IMR-90 (cell line): ENCODE data around the gene ID2. TPM values are rescaled to one million over a fixed set of nuclear protein-coding genes. Genes with fewer than 3 reads are reported as not detected.

Experiments
- ATAC-seq: fragments of 200-7000 bp; cut with Tn5 transposase; 2 replicates; pipeline ENCODE4 v1.9.1; 2020; ENCODE audit warnings: low read depth, mild to moderate bottlenecking, moderate library complexity
- BruUV-seq: library from RNA; stranded (reverse); fragments of 400-500 nt; replicated peaks from 2 replicates; lab custom pipeline; 2021; lab: Mats Ljungman, UMichigan
- CTCF ChIA-PET: fragments of 300-600 bp; formaldehyde crosslinking; extraction: SDS; loops from one replicate; lab custom pipeline; 2021; ENCODE audit warnings: antibody characterized with exemption; lab: Yijun Ruan, JAX
- POLR2A ChIA-PET: fragments of 300-600 bp; sonication (Branson Sonifier 250); formaldehyde crosslinking; loops from one replicate; lab custom pipeline; 2022; ENCODE audit warnings: antibody characterized with exemption; ENCODE audit not compliant: unreplicated experiment; lab: Charles Lee
- DNase-seq: peaks from one replicate; pipeline ENCODE4 v3.0.0; 2013
- H2AFZ ChIP-seq: replicated peaks from 2 replicates; pipeline ENCODE3; 2013; ENCODE audit warnings: low read length, mild to moderate bottlenecking; ENCODE audit not compliant: poor library complexity
- H2AK5ac ChIP-seq: 2 replicates; pipeline ENCODE4 v1.6.1; 2013; ENCODE audit warnings: low read depth, low read length, inconsistent platforms
- H2AK9ac ChIP-seq: replicated peaks from 2 replicates; pipeline ENCODE3; 2013; ENCODE audit warnings: mild to moderate bottlenecking, low read depth, low read length, moderate library complexity; ENCODE audit not compliant: poor library complexity
- H2BK120ac ChIP-seq: 2 replicates; pipeline ENCODE4 v1.6.1; 2013; ENCODE audit warnings: low read depth, low read length, inconsistent platforms
- H2BK15ac ChIP-seq: 3 replicates; pipeline ENCODE4 v1.6.1; 2013; ENCODE audit warnings: low read depth, low read length, inconsistent platforms
- H2BK20ac ChIP-seq: 2 replicates; pipeline ENCODE4 v1.6.1; 2013; ENCODE audit warnings: low read depth, mild to moderate bottlenecking, inconsistent platforms, low read length, moderate library complexity
- H2BK5ac ChIP-seq: 2 replicates; pipeline ENCODE4 v1.6.1; 2013; ENCODE audit warnings: mild to moderate bottlenecking, low read depth, low read length, inconsistent platforms; ENCODE audit not compliant: poor library complexity, severe bottlenecking
- H3K14ac ChIP-seq: replicated peaks from 2 replicates; pipeline ENCODE4 v1.6.1; 2013; ENCODE audit warnings: low read depth, low read length, inconsistent platforms
- H3K18ac ChIP-seq: 2 replicates; pipeline ENCODE4 v1.6.1; 2013; ENCODE audit warnings: low read depth, low read length, control low read depth
- H3K23ac ChIP-seq: 2 replicates; pipeline ENCODE4 v1.6.1; 2013; ENCODE audit warnings: low read depth, low read length, inconsistent platforms
- H3K27ac ChIP-seq: 2 replicates; pipeline ENCODE4 v1.5.1; 2013; ENCODE audit warnings: mild to moderate bottlenecking, control low read depth, low read length; ENCODE audit not compliant: insufficient read depth
- H3K27me3 ChIP-seq: 2 replicates; pipeline ENCODE4 v1.6.1; 2013; ENCODE audit warnings: low read length; ENCODE audit not compliant: control insufficient read depth, insufficient read depth
- H3K36me3 ChIP-seq: 2 replicates; pipeline ENCODE4 v1.6.1; 2013; ENCODE audit warnings: low read length, mixed read lengths; ENCODE audit not compliant: control insufficient read depth, insufficient read depth
- H3K4ac ChIP-seq: 2 replicates; pipeline ENCODE4 v1.6.1; 2013; ENCODE audit warnings: low read depth, low read length, inconsistent platforms
- H3K4me1 ChIP-seq: 2 replicates; pipeline ENCODE4 v1.6.1; 2013; ENCODE audit warnings: low read length, mixed read lengths; ENCODE audit not compliant: control insufficient read depth, insufficient read depth
- H3K4me2 ChIP-seq: 2 replicates; pipeline ENCODE4 v1.6.1; 2013; ENCODE audit warnings: low read depth, mild to moderate bottlenecking, control low read depth, low read length, moderate library complexity
- H3K4me3 ChIP-seq: 2 replicates; pipeline ENCODE4 v1.5.1; 2013; ENCODE audit warnings: low read depth, mild to moderate bottlenecking, control low read depth, low read length, moderate library complexity; ENCODE audit not compliant: insufficient read depth
- H3K56ac ChIP-seq: 2 replicates; pipeline ENCODE4 v1.6.1; 2013; ENCODE audit warnings: low read length, inconsistent platforms; ENCODE audit not compliant: insufficient read depth; ENCODE audit errors: extremely low read depth
- H3K79me1 ChIP-seq, 2 experiments: 2 replicates each; pipeline ENCODE4 v1.6.1; 2013; ENCODE audit warnings: low read length in 2 of 2, inconsistent platforms in 1 of 2, low read depth in 1 of 2
- H3K9ac ChIP-seq: 2 replicates; pipeline ENCODE4 v1.6.1; 2013; ENCODE audit warnings: low read depth, low read length, control low read depth
- H3K9me1 ChIP-seq: 2 replicates; pipeline ENCODE4 v1.6.1; 2013; ENCODE audit warnings: low read length, inconsistent platforms; ENCODE audit not compliant: insufficient read depth
- H3K9me3 ChIP-seq: 2 replicates; pipeline ENCODE4 v1.6.1; 2013; ENCODE audit warnings: low read length; ENCODE audit not compliant: control insufficient read depth, insufficient read depth
- H4K20me1 ChIP-seq: 2 replicates; pipeline ENCODE4 v1.6.1; 2013; ENCODE audit warnings: low read length, inconsistent platforms; ENCODE audit not compliant: insufficient read depth
- H4K5ac ChIP-seq: 2 replicates; pipeline ENCODE4 v1.6.1; 2013; ENCODE audit warnings: mild to moderate bottlenecking, low read depth, low read length, control low read depth
- H4K8ac ChIP-seq, 2 experiments: 2 replicates each; pipeline ENCODE4 v1.6.1; 2013; ENCODE audit warnings: low read depth in 2 of 2, low read length in 2 of 2, control low read depth in 1 of 2, inconsistent platforms in 1 of 2
- H4K91ac ChIP-seq: 2 replicates; pipeline ENCODE4 v1.6.1; 2013; ENCODE audit warnings: low read depth, low read length, inconsistent platforms; ENCODE audit not compliant: insufficient read depth
- BHLHE40 ChIP-seq: fragments of 150-350 bp; IDR thresholded peaks from 2 replicates; pipeline ENCODE4 v1.6.1; 2016; ENCODE audit warnings: mild to moderate bottlenecking, low read depth, low read length
- CHD1 ChIP-seq: IDR thresholded peaks from 2 replicates; pipeline ENCODE4 v1.6.1; 2012; ENCODE audit warnings: low read depth, low read length, improper control_type of control experiment
- MAZ ChIP-seq: IDR thresholded peaks from 2 replicates; pipeline ENCODE4 v1.6.1; 2012; ENCODE audit warnings: low read depth, mild to moderate bottlenecking, low read length, improper control_type of control experiment, moderate library complexity, borderline replicate concordance
- RCOR1 ChIP-seq: IDR thresholded peaks from 2 replicates; pipeline ENCODE4 v1.6.1; 2012; ENCODE audit warnings: mild to moderate bottlenecking, low read length, improper control_type of control experiment; ENCODE audit not compliant: insufficient replicate concordance
- RFX5 ChIP-seq: IDR thresholded peaks from 2 replicates; pipeline ENCODE4 v1.8.0; 2012; ENCODE audit warnings: low read depth, mild to moderate bottlenecking, low read length, moderate library complexity
- SMC3 ChIP-seq: fragments of 150-350 bp; IDR thresholded peaks from 2 replicates; pipeline ENCODE4 v1.6.1; 2016; ENCODE audit warnings: low read depth, mild to moderate bottlenecking, antibody characterized with exemption, low read length, moderate library complexity
- WGBS, 2 experiments: methylation state at CpG; one replicate each; pipeline versions ENCODE4 v1.1.5 to v1.1.7; 2013; ENCODE audit warnings: missing lambda C conversion rate in 2 of 2; ENCODE audit not compliant: insufficient read length in 1 of 2; ENCODE audit errors: extremely low coverage in 2 of 2; 5-methylcytosine and 5-hydroxymethylcytosine counted together
- dilution Hi-C: fragments of 300-500 bp; cut with HindIII; formaldehyde crosslinking; loops from one replicate; pipeline ENCODE4 v1.14.3; 2018; ENCODE audit warnings: low sequenced_read_pairs; ENCODE audit not compliant: unreplicated experiment
- in situ Hi-C: fragments of 300-500 bp; cut with MboI; formaldehyde crosslinking; loops from 3 replicates; pipeline ENCODE4 v1.14.3; 2019; ENCODE audit warnings: low sequenced_read_pairs, inconsistent platforms, mixed read lengths
- intact Hi-C: fragments of 100-400 bp; cut with micrococcal nuclease; formaldehyde crosslinking; loops from 2 replicates; pipeline ENCODE4 v1.10.0; 2022
- polyA plus RNA-seq, 3 experiments: library from polyadenylated mRNA; depleted of rRNA; stranded (reverse); fragments of >200 nt; gene quantifications; 2 replicates each; pipeline ENCODE4 v1.2.3, GENCODE V29; 2012; ENCODE audit warnings: low replicate concordance in 1 of 3
- total RNA-seq: library from RNA; depleted of rRNA; stranded (reverse); fragments of >200 nt; gene quantifications from 2 replicates; pipeline ENCODE4 v1.2.3, GENCODE V29; 2012
- TF ChIP-seq, protein P1 (sequence below): conservative IDR thresholded peaks from 2 replicates; pipeline ENCODE4 v1.5.1; 2012; ENCODE audit warnings: mild to moderate bottlenecking, low read depth, low read length, improper control_type of control experiment
- TF ChIP-seq, protein P2 (sequence below): fragments of 150-350 bp; IDR thresholded peaks from 2 replicates; pipeline ENCODE4 v1.6.1; 2016; ENCODE audit warnings: low read depth, mild to moderate bottlenecking, low read length, moderate library complexity, borderline replicate concordance

ID2 gene
- total and polyA plus RNA-seq, 2 of the 4 experiments (the other 2 are of a cell fraction) = 264 to 389 TPM

DNA sequence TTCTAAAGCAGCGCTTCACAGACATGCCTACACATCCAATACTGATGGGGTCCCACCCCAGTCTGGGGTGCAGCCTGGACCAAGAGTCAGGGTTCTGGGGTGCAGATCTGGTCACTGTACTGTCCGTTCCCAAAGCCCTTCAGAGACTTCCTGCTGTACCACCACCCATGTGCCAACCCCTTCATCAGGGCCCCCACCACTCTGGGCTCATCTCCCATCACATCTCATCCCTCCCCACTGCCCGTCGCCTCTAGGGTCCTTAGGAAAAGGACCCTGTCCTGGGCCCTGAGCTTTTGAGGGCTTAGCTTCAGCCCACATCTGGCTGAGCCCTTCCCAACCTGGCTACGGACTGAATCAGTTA, 37.9 kb upstream of the ID2 start:
- H4K5ac ChIP-seq = no peak overlapping the region
- no peaks in the 10 kb centered on the region for H3K79me1 ChIP-seq
- H2BK15ac ChIP-seq = no peak overlapping the region
- intact Hi-C loops = no loop called here
- no peaks in the 10 kb centered on the region for H3K36me3 ChIP-seq
- dilution Hi-C loops = no loop called here
- ATAC-seq = no peak
- no peaks in the 10 kb centered on the region for H3K9me1 ChIP-seq
- ChIA-PET CTCF (no interaction called here), POLR2A (no interaction called here)
- 100% methylated on average over 2 of the region's 5 CpGs; no CpG with 5 or more reads in 1 of the 2 experiments for WGBS, 2 experiments
- H2BK5ac ChIP-seq = no peak overlapping the region
- no peak overlapping the region for H3K4me2 ChIP-seq
- no peak overlapping the region for H3K56ac ChIP-seq
- H4K91ac ChIP-seq = no peak overlapping the region
- no peaks in the 10 kb centered on the region for H3K4me1 ChIP-seq
- no peak overlapping the region for H3K18ac ChIP-seq
- BruUV-seq = no TSS peak
- H3K9me3 ChIP-seq = peaks cover 6% of the 10 kb centered on the region; the same call in 1 of the 2 replicates
- TF ChIP-seq, protein P1, sequence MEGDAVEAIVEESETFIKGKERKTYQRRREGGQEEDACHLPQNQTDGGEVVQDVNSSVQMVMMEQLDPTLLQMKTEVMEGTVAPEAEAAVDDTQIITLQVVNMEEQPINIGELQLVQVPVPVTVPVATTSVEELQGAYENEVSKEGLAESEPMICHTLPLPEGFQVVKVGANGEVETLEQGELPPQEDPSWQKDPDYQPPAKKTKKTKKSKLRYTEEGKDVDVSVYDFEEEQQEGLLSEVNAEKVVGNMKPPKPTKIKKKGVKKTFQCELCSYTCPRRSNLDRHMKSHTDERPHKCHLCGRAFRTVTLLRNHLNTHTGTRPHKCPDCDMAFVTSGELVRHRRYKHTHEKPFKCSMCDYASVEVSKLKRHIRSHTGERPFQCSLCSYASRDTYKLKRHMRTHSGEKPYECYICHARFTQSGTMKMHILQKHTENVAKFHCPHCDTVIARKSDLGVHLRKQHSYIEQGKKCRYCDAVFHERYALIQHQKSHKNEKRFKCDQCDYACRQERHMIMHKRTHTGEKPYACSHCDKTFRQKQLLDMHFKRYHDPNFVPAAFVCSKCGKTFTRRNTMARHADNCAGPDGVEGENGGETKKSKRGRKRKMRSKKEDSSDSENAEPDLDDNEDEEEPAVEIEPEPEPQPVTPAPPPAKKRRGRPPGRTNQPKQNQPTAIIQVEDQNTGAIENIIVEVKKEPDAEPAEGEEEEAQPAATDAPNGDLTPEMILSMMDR = no peak
- TF ChIP-seq SMC3 (no peak), RFX5 (no peak), RCOR1 (no peak), BHLHE40 (no peak), MAZ (no peak), CHD1 (no peak)
- TF ChIP-seq, protein P2, sequence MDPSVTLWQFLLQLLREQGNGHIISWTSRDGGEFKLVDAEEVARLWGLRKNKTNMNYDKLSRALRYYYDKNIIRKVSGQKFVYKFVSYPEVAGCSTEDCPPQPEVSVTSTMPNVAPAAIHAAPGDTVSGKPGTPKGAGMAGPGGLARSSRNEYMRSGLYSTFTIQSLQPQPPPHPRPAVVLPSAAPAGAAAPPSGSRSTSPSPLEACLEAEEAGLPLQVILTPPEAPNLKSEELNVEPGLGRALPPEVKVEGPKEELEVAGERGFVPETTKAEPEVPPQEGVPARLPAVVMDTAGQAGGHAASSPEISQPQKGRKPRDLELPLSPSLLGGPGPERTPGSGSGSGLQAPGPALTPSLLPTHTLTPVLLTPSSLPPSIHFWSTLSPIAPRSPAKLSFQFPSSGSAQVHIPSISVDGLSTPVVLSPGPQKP = no peak
- H3K14ac ChIP-seq = no peak overlapping the region
- H2AK5ac ChIP-seq = no peak overlapping the region
- no peaks in the 10 kb centered on the region for H4K20me1 ChIP-seq
- H3K9ac ChIP-seq = no peak overlapping the region
- no peak overlapping the region for H3K4ac ChIP-seq
- H2AFZ ChIP-seq = no peak overlapping the region
- no peak overlapping the region for H3K27ac ChIP-seq
- H2BK120ac ChIP-seq = no peak overlapping the region
- no peak overlapping the region for H2AK9ac ChIP-seq
- H4K8ac ChIP-seq = no peak overlapping the region
- no peak for DNase-seq
- H3K27me3 ChIP-seq = no peaks in the 10 kb centered on the region
- in situ Hi-C loops = no loop called here
- H2BK20ac ChIP-seq = no peak overlapping the region
- no peak overlapping the region for H3K4me3 ChIP-seq
- H3K23ac ChIP-seq = no peak overlapping the region
